Measurements from ENCODE around the gene SLC39A2. TPM values are rescaled to one million over a fixed set of nuclear protein-coding genes. Genes with fewer than 3 reads are reported as not detected.

Gene SLC39A2
- total RNA-seq, 1 experiment from 2014 or later: not detected

DNA sequence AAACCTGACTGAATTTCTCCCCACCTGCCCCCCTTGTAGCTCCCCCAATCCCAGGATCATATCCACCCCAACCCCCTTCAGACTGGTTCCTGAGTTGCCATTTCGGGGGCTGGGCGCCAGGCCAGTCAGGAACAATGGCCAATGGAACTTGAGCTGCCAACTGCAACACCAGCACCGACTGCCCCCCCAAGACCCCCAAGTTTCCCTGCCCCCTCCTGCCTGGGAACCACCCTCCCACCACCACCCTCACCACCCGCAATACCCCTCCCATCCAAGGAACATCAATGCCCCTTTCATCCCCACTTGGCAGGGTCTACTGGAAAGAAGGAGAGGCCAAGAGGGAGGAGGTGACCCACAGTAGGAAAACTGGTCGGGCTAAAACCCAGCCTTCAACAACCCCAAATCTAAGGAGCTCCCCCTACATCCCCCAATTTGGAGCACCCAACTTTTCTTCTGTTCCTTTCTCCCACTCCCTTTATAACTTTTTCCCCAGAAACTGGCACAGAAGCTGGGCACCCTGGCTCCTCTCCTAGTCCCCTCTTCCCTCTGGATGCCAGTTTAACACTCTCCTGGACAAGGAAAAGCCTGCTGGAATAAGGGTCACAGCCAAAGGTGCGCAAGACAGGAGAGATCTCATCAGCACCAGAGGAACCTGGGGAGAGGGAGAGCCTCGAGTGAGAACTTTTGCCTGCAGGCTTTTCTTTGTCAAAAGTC lies 27.3 kb downstream of the SLC39A2 start:
- no TSS peak for BruUV-seq (replicated peaks)
- Histone ChIP-seq H2AFZ (ENCODE audit: low read length) (no peak overlapping the region), H3K27ac (ENCODE audit: low read length) (no peak overlapping the region), H3K9ac (ENCODE audit: low read length) (no peak overlapping the region), H3K4me1 (ENCODE audit: insufficient read depth, low read length) (0 out of 2 replicates have a peak, but pooled peaks cover 4% of the 10 kb centered on the region), H3K4me2 (ENCODE audit: low read length) (no peak overlapping the region), H3K79me2 (ENCODE audit: low read length) (no peaks in the 10 kb centered on the region), H3F3A (ENCODE audit: low read length, unreplicated experiment) (no peaks in the 10 kb centered on the region), H3K36me3 (ENCODE audit: low read depth, low read length) (no peaks in the 10 kb centered on the region), H3K9me3 (ENCODE audit: low read length) (no peaks in the 10 kb centered on the region), H3K27me3 (ENCODE audit: low read length) (peaks cover 70% of the 10 kb centered on the region), H4K20me1 (ENCODE audit: low read length) (no peaks in the 10 kb centered on the region), H3K9me2 (replicated peaks; ENCODE audit: low read length) (no peaks in the 10 kb centered on the region), H3K4me3 (ENCODE audit: low read length) (no peak overlapping the region)
- ATAC-seq (no peak), DNase-seq (no peak)
- POLR2A ChIA-PET (ENCODE audit: unreplicated experiment): no interaction called here
- CTCF ChIA-PET: no interaction called here
- intact Hi-C loops (cut with micrococcal nuclease): no loop called here
- TF ChIP-seq, protein P1, sequence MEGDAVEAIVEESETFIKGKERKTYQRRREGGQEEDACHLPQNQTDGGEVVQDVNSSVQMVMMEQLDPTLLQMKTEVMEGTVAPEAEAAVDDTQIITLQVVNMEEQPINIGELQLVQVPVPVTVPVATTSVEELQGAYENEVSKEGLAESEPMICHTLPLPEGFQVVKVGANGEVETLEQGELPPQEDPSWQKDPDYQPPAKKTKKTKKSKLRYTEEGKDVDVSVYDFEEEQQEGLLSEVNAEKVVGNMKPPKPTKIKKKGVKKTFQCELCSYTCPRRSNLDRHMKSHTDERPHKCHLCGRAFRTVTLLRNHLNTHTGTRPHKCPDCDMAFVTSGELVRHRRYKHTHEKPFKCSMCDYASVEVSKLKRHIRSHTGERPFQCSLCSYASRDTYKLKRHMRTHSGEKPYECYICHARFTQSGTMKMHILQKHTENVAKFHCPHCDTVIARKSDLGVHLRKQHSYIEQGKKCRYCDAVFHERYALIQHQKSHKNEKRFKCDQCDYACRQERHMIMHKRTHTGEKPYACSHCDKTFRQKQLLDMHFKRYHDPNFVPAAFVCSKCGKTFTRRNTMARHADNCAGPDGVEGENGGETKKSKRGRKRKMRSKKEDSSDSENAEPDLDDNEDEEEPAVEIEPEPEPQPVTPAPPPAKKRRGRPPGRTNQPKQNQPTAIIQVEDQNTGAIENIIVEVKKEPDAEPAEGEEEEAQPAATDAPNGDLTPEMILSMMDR (conservative IDR thresholded peaks at IDR 0.05; ENCODE audit: low read depth, low read length): no peak
- TF ChIP-seq EZH2 (IDR thresholded peaks at IDR 0.05; ENCODE audit: low read length, unreplicated experiment) (no peak), EZH2phosphoT487 (IDR thresholded peaks at IDR 0.05; ENCODE audit: borderline replicate concordance, low read length) (no peak)

GRCh38 chr14:21026988-21027315 lies 27.9 kb downstream of the SLC39A2 start:
- no peak overlapping the region for H3K4me3 ChIP-seq (ENCODE audit: low read length)
- peaks cover 70% of the 10 kb centered on the region for H3K27me3 ChIP-seq (ENCODE audit: low read length)
- no peak for ATAC-seq
- DNase-seq: no peak
- ChIA-PET CTCF (no interaction called here), POLR2A (ENCODE audit: unreplicated experiment) (no interaction called here)
- intact Hi-C loops (cut with micrococcal nuclease): no loop called here
- no peaks in the 10 kb centered on the region for H3K79me2 ChIP-seq (ENCODE audit: low read length)
- H3K9me2 ChIP-seq (replicated peaks; ENCODE audit: low read length): no peaks in the 10 kb centered on the region
- no peaks in the 10 kb centered on the region for H3K36me3 ChIP-seq (ENCODE audit: low read depth, low read length)
- 0 out of 2 replicates have a peak, but pooled peaks cover 4% of the 10 kb centered on the region for H3K4me1 ChIP-seq (ENCODE audit: insufficient read depth, low read length)
- H2AFZ ChIP-seq (ENCODE audit: low read length): no peak overlapping the region
- H4K20me1 ChIP-seq (ENCODE audit: low read length): no peaks in the 10 kb centered on the region
- no peak overlapping the region for H3K27ac ChIP-seq (ENCODE audit: low read length)
- TF ChIP-seq, protein P1 (conservative IDR thresholded peaks at IDR 0.05; ENCODE audit: low read depth, low read length): no peak
- TF ChIP-seq EZH2phosphoT487 (IDR thresholded peaks at IDR 0.05; ENCODE audit: borderline replicate concordance, low read length) (no peak), EZH2 (IDR thresholded peaks at IDR 0.05; ENCODE audit: low read length, unreplicated experiment) (no peak)
- H3F3A ChIP-seq (ENCODE audit: low read length, unreplicated experiment): no peaks in the 10 kb centered on the region
- no TSS peak for BruUV-seq (replicated peaks)
- no peak overlapping the region for H3K9ac ChIP-seq (ENCODE audit: low read length)
- H3K4me2 ChIP-seq (ENCODE audit: low read length): no peak overlapping the region
- H3K9me3 ChIP-seq (ENCODE audit: low read length): no peaks in the 10 kb centered on the region

DNA sequence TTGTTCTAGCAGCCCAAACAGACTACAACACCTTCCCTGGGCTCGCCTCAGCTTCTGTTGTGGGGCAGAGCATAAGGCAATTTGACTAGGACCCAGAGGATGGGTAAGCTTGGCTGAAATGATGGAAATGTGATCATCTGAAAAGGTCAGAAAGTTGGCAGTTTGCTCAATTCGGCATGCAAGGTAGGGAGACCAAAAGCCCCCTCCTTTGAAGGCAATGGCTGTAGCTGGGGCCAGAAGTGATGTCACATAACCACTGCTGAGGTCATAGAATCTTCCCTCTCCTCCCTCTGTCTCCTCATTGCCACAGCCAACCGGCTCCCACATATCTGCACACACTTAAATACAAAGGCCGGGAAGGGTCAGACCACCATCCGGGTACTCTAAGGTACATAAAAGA lies 30.8 kb downstream of the SLC39A2 start, which contains the start of gene TPPP2:
Gene TPPP2, plus strand, starts transcription at position 301 of the 400 bp plus-strand sequence. CDS start 365 bp downstream, outside the sequence.
- TF ChIP-seq, protein P1 (conservative IDR thresholded peaks at IDR 0.05; ENCODE audit: low read depth, low read length): no peak
- no peak for TF ChIP-seq EZH2phosphoT487 (IDR thresholded peaks at IDR 0.05; ENCODE audit: borderline replicate concordance, low read length)
- TF ChIP-seq EZH2 (IDR thresholded peaks at IDR 0.05; ENCODE audit: low read length, unreplicated experiment): no peak
- H3K9ac ChIP-seq (ENCODE audit: low read length): no peak within 1 kb of the TSS
- H3K79me2 ChIP-seq (ENCODE audit: low read length): no peaks in the 10 kb centered on the region
- no peaks in the 10 kb centered on the region for H3K4me1 ChIP-seq (ENCODE audit: insufficient read depth, low read length)
- no peaks in the 10 kb centered on the region for H3F3A ChIP-seq (ENCODE audit: low read length, unreplicated experiment)
- DNase-seq (no peak), ATAC-seq (no peak)
- intact Hi-C loops (cut with micrococcal nuclease): no loop called here
- CTCF ChIA-PET: no interaction called here
- H3K36me3 ChIP-seq (ENCODE audit: low read depth, low read length): no peaks in the 10 kb centered on the region
- no TSS peak for BruUV-seq (replicated peaks)
- no peaks in the 10 kb centered on the region for H3K9me3 ChIP-seq (ENCODE audit: low read length)
- no peak within 1 kb of the TSS for H3K4me2 ChIP-seq (ENCODE audit: low read length)
- no peaks in the 10 kb centered on the region for H4K20me1 ChIP-seq (ENCODE audit: low read length)
- peaks cover 71% of the 10 kb centered on the region for H3K27me3 ChIP-seq (ENCODE audit: low read length)
- POLR2A ChIA-PET (ENCODE audit: unreplicated experiment): no interaction called here
- H2AFZ ChIP-seq (ENCODE audit: low read length): no peak within 1 kb of the TSS
- H3K4me3 ChIP-seq (ENCODE audit: low read length): no peak within 1 kb of the TSS
- H3K27ac ChIP-seq (ENCODE audit: low read length): no peak within 1 kb of the TSS
- no peaks in the 10 kb centered on the region for H3K9me2 ChIP-seq (replicated peaks; ENCODE audit: low read length)

Data from PC-3 (cell line).